ENCODE measurements around the gene ABHD14A.

The ABHD14A gene

DNA sequence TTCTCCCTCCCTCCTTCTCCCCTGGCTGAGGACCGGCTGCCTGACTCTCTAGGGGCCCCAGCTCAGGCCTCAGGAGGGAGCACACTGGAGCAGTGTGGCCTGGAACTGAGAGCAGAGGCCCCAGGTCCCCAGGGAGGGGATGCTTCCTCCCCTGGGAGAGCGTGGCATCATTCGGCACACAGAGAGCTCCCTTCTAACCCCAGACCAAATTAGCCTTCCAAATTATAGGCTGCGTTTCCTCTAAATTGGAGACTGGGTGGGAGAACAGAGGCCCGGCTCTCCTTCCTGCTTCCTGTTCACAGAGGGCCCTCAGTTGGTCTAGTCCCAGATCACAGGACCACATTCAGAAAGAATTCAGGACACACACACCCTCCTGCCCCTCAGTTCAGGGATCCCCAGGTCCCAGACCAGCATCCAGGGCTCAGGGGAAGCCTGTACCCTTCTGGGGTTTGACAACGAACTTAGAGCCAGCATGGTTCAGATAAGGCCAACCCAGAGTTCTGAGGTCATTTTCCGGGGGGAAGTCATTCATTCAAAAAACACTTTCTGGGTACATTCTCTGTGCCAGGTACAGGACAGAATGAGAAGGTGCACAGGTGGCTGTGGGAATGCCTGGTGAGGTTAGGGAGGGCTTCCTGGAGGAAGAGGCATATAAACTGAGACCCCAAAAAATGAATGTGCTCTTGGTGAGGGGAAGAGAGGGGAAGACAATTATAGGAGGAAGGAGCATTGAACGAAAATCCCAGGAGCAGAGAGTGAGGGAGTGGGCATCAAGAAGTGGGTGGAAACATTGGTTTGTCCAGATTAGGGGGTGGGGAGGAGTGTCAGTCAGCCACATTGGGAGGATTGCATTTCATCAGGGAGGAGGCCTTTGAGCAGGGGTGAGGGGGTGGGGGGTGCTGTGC lies 49.2 kb downstream of the ABHD14A start:
- H3K4me3 ChIP-seq (ENCODE audit: low read depth, low read length), result no peak overlapping the region
- CTCF ChIA-PET, result interaction anchor here (0.9 to 3.1 kb wide), 9 partner anchors 11 to 119 kb away, joined by 3 to 21 read pairs (median 5); partner anchors contain the start of gene ABHD14B
- DNase-seq (ENCODE audit: low read depth, low spot score), result no peak
- TF ChIP-seq, protein P1, sequence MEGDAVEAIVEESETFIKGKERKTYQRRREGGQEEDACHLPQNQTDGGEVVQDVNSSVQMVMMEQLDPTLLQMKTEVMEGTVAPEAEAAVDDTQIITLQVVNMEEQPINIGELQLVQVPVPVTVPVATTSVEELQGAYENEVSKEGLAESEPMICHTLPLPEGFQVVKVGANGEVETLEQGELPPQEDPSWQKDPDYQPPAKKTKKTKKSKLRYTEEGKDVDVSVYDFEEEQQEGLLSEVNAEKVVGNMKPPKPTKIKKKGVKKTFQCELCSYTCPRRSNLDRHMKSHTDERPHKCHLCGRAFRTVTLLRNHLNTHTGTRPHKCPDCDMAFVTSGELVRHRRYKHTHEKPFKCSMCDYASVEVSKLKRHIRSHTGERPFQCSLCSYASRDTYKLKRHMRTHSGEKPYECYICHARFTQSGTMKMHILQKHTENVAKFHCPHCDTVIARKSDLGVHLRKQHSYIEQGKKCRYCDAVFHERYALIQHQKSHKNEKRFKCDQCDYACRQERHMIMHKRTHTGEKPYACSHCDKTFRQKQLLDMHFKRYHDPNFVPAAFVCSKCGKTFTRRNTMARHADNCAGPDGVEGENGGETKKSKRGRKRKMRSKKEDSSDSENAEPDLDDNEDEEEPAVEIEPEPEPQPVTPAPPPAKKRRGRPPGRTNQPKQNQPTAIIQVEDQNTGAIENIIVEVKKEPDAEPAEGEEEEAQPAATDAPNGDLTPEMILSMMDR (IDR thresholded peaks at IDR 0.05; ENCODE audit: insufficient read depth, low read length, missing control alignments), result no peak
- POLR2A ChIA-PET, result interaction anchor here (1.6 kb wide), 1 partner anchor 28 kb away, joined by 6 read pairs; the partner anchor contains the start of gene RPL29

DNA sequence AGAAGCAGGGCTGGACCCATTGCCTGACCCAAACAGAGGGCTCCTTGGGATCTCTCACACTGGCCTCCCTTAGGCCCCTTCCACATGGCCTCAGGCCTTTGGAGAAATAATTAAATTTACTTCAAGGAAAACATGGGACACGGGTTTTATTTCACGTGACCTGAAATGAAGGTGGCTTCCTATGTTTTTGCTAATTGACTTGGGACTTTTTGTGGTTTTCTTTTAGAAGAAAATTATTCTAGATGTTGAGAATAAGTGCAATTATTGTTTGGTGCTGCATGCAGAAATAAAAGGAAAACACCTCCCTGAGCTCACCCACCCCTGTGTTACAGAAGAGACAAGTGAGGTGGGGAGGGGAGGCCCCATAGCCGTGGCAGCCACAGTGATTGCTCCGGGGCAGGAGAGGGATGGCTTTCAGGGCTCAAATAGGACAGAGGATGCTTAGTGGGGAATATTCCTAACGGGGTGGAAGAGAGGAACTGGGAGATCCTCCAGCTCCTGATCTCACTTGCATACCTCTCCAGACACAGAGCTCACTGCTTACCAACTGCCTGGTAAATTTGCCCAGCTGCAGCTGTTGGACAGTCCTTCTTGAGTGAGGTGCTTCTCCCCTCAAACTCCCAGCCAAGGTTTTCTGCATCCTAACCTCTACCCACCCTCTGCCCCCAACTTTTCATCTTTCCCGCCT lies 50.0 kb downstream of the ABHD14A start:
- POLR2A ChIA-PET, result no interaction called here
- TF ChIP-seq, protein P1 (IDR thresholded peaks at IDR 0.05; ENCODE audit: insufficient read depth, low read length, missing control alignments), result no peak
- DNase-seq (ENCODE audit: low read depth, low spot score), result no peak
- CTCF ChIA-PET, result no interaction called here
- H3K4me3 ChIP-seq (ENCODE audit: low read depth, low read length), result no peak overlapping the region

- TF ChIP-seq, protein P1 (IDR thresholded peaks at IDR 0.05; ENCODE audit: insufficient read depth, low read length, missing control alignments), result no peak
- ChIA-PET POLR2A (no interaction called here), CTCF (no interaction called here)
- DNase-seq (ENCODE audit: low read depth, low spot score), result no peak
- H3K4me3 ChIP-seq (ENCODE audit: low read depth, low read length), result no peak overlapping the region
These were observed 50.6 kb downstream of the ABHD14A start for GRCh38 chr3:52025453-52025852.

DNA sequence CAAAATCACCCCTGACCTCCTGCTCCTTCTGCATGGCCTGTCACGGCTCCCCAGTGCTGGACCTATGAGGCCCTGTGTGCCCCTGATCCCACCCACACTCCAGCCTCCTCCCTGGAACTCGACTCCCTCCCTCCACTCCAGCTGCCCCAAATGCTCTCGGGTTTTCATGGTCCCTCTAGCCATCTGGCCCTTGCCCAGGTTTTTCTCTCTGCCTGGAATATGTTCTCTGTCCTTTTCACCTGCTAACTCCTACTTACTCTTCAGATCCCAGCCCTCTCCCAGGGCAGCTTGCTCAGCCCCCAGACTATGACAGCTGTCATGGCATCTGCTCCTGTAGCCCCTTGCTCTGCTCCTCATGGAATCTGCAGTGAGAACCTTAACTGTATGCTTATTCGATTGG lies 51.2 kb downstream of the ABHD14A start:
- TF ChIP-seq, protein P1 (IDR thresholded peaks at IDR 0.05; ENCODE audit: insufficient read depth, low read length, missing control alignments), result no peak
- no peak for DNase-seq (ENCODE audit: low read depth, low spot score)
- POLR2A ChIA-PET, result no interaction called here
- no peak overlapping the region for H3K4me3 ChIP-seq (ENCODE audit: low read depth, low read length)
- CTCF ChIA-PET, result no interaction called here

DNA sequence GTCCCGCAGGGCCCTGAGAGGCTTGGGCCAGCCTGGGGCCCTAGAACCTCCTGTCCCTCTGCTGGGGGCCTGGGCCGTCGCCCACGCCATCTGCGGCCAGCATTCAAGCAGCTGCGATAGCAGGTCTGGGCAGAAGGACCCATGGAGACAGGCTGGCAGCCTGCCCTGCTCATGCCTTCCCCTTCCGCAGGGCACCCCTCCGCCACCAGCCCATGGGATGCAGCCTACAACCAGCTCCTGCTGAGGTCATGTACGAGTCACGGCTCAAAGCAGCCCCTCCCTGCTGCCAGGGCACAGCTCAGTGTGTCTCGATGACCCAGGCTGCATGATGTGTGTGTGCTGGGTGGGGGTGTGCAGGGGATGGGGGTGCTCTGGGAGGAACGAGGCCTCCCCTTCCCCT lies 53.7 kb downstream of the ABHD14A start:
- H3K4me3 ChIP-seq (ENCODE audit: low read depth, low read length), result no peak overlapping the region
- ChIA-PET POLR2A (interaction anchor here (0.6 to 1.7 kb wide), 3 partner anchors 24 to 311 kb away, joined by 3 to 7 read pairs (median 3); partner anchors contain the start of gene DUSP7), CTCF (interaction anchor here (1.2 to 2.3 kb wide), 4 partner anchors 10 to 116 kb away, joined by 3 to 7 read pairs (median 5); no protein-coding TSS in a partner anchor)
- DNase-seq (ENCODE audit: low read depth, low spot score), result no peak
- TF ChIP-seq, protein P1 (IDR thresholded peaks at IDR 0.05; ENCODE audit: insufficient read depth, low read length, missing control alignments), result no peak

DNA sequence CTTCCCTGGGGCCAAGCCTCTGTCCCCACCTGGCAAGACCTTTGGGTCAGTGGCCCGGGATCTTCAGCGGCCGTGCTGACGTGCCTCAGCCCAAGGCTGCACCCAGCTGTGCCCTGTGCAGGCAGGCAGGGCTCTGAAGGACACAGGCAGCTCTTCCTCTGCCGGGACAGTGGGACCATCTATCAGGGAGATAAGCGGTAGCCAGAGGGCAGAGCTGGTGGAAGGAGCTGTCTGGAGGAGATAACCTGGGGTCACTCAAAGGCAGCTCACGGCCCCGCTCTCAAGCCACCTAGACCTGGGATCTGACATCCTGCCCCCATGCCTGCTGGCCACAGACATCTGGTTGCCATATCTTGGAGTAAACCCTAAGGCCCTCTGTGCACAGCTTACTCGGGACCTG lies 54.2 kb downstream of the ABHD14A start:
- POLR2A ChIA-PET, result interaction anchor here (0.6 to 1.7 kb wide), 3 partner anchors 24 to 310 kb away, joined by 3 to 7 read pairs (median 3); partner anchors contain the start of gene DUSP7
- no peak for DNase-seq (ENCODE audit: low read depth, low spot score)
- CTCF ChIA-PET, result interaction anchor here (1.0 to 2.3 kb wide), 5 partner anchors 9 to 116 kb away, joined by 3 to 7 read pairs (median 4); no protein-coding TSS in a partner anchor
- no peak overlapping the region for H3K4me3 ChIP-seq (ENCODE audit: low read depth, low read length)
- TF ChIP-seq, protein P1 (IDR thresholded peaks at IDR 0.05; ENCODE audit: insufficient read depth, low read length, missing control alignments), result no peak
